ENCODE results near the gene TAAR9. TPM values are rescaled to one million over a fixed set of nuclear protein-coding genes. Genes with fewer than 3 reads are reported as not detected.

TAAR9 gene
- total and polyA plus RNA-seq, 2 donors (not counting 1 experiment from before 2014, with no cell fraction given): not detected

DNA sequence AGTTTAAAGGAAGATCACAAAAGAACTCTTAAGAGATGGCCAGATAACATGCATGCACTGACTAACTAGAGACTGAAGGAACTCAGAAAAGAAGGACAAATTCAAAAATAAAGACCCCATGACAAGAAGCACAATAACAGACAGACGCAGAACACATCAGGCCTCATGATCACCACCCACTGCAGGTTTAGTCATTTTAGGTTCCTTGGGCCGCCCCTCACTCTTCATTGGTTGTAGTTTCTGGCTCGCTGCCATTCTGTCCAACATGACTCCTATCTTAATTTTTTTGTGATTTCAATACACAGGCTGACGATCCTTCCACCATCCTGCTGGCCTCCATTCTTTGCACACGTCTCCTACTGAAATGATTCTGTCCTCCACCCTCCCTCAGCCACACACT lies 46.8 kb upstream of the TAAR9 start:
- peak overlapping the region; percentile 72 for H3K9ac ChIP-seq (ENCODE audit: low read length)
- H3K4me1 ChIP-seq (ENCODE audit: control insufficient read depth in 2 of 2, insufficient read depth in 2 of 2, low read length in 2 of 2): peaks cover 72 to 90% of the 10 kb centered on the region in 2 donors
- H3K9me3 ChIP-seq (ENCODE audit: control extremely low read depth in 1 of 3, control insufficient read depth in 2 of 3, insufficient read depth in 1 of 3, low read length in 2 of 3): peaks cover 0 to 5% (median 1%) of the 10 kb centered on the region in 3 donors
- no peak overlapping the region for H3K27ac Mint-ChIP-seq
- no peaks in the 10 kb centered on the region for H3K27me3 Mint-ChIP-seq
- peaks cover 7% of the 10 kb centered on the region for H4K20me1 ChIP-seq (ENCODE audit: control insufficient read depth, insufficient read depth, low read length, poor library complexity, severe bottlenecking)
- H3K4me3 ChIP-seq (ENCODE audit: control extremely low read depth in 1 of 5, extremely low read depth in 1 of 5, insufficient read depth in 1 of 5, low read depth in 2 of 5, low read length in 4 of 5): peak overlapping the region in 4 of 5 experiments; percentile 3 to 57 (median 56)
- H3K4me3 Mint-ChIP-seq: no peak overlapping the region
- ChIA-PET CTCF (interaction anchor here (0.7 to 6.7 kb wide), 2 partner anchors 126 to 212 kb away, joined by 3 to 45 read pairs; no protein-coding TSS in a partner anchor), POLR2A (no interaction called here)
- peaks cover under 1 to 48% of the 10 kb centered on the region in 2 experiments for H3K36me3 ChIP-seq (replicated peaks in 1 of 2; ENCODE audit: control extremely low read depth in 1 of 2, control insufficient read depth in 1 of 2, extremely low read depth in 1 of 2, insufficient read depth in 2 of 2, low read length in 1 of 2)
- peaks cover 91% of the 10 kb centered on the region for H3K79me2 ChIP-seq (ENCODE audit: control insufficient read depth, insufficient read depth, low read length)
- H3K9me3 Mint-ChIP-seq (ENCODE audit: insufficient read depth): no peaks in the 10 kb centered on the region
- no peak overlapping the region for H2AFZ ChIP-seq (ENCODE audit: insufficient read depth, low read depth, low read length, poor library complexity, severe bottlenecking)
- DNase-seq (no peak), ATAC-seq (ENCODE audit: low read depth) (peak; percentile 18)
- peaks cover 39% of the 10 kb centered on the region for H3K4me1 Mint-ChIP-seq
- intact Hi-C loops (cut with micrococcal nuclease): no loop called here
- H3K27me3 ChIP-seq (replicated peaks in 1 of 4; ENCODE audit: control extremely low read depth in 1 of 4, control insufficient read depth in 3 of 4, insufficient read depth in 4 of 4, low read length in 3 of 4): no peaks in the 10 kb centered on the region
- H3K4me2 ChIP-seq (replicated peaks; ENCODE audit: low read depth, low read length, poor library complexity, severe bottlenecking): peak overlapping the region; percentile 77
- peak overlapping the region; percentile 77 to 92 for H3K27ac ChIP-seq (ENCODE audit: low read length in 2 of 2)
- no peak for TF ChIP-seq EZH2 (IDR thresholded peaks at IDR 0.05; ENCODE audit: borderline replicate concordance, insufficient read depth, low read depth, low read length, poor library complexity, severe bottlenecking)
- TF ChIP-seq, protein P1, sequence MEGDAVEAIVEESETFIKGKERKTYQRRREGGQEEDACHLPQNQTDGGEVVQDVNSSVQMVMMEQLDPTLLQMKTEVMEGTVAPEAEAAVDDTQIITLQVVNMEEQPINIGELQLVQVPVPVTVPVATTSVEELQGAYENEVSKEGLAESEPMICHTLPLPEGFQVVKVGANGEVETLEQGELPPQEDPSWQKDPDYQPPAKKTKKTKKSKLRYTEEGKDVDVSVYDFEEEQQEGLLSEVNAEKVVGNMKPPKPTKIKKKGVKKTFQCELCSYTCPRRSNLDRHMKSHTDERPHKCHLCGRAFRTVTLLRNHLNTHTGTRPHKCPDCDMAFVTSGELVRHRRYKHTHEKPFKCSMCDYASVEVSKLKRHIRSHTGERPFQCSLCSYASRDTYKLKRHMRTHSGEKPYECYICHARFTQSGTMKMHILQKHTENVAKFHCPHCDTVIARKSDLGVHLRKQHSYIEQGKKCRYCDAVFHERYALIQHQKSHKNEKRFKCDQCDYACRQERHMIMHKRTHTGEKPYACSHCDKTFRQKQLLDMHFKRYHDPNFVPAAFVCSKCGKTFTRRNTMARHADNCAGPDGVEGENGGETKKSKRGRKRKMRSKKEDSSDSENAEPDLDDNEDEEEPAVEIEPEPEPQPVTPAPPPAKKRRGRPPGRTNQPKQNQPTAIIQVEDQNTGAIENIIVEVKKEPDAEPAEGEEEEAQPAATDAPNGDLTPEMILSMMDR (IDR thresholded peaks at IDR 0.05): no peak
- 67% methylated on average over 5 of the region's 5 CpGs for WGBS (ENCODE audit: insufficient coverage)

DNA sequence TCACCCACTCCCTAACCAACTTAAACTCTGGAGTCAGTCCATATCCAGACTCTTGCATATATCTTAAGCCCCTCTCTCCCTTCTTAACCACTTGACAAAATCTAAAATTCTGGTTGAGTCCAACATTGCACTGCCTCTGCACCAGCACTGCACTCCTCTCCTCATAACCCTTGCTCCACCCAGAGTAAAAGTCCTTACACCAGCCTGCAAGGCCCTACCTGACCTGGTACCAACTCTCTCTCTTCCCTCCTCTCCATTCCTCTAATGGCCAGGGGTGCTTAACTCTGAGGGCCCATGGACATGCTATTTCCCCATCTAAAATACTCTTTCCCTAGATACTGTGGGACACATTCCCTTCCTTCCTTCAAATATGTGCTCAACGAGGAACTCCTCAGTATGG lies 46.2 kb upstream of the TAAR9 start:
- ATAC-seq (ENCODE audit: low read depth): no peak

More for the DNA sequence above, 46.2 kb upstream of the TAAR9 start:
- Histone ChIP-seq H3K4me3 (ENCODE audit: control extremely low read depth in 1 of 5, extremely low read depth in 1 of 5, insufficient read depth in 1 of 5, low read depth in 2 of 5, low read length in 4 of 5) (peak overlapping the region in 3 of 5 experiments; percentile 3 to 57 (median 56)), H3K4me2 (replicated peaks; ENCODE audit: low read depth, low read length, poor library complexity, severe bottlenecking) (peak overlapping the region; percentile 77), H3K79me2 (ENCODE audit: control insufficient read depth, insufficient read depth, low read length) (peaks cover 91% of the 10 kb centered on the region), H3K4me1 (ENCODE audit: control insufficient read depth in 2 of 2, insufficient read depth in 2 of 2, low read length in 2 of 2) (peaks cover 78 to 92% of the 10 kb centered on the region in 2 donors), H2AFZ (ENCODE audit: insufficient read depth, low read depth, low read length, poor library complexity, severe bottlenecking) (no peak overlapping the region), H3K36me3 (replicated peaks in 1 of 2; ENCODE audit: control extremely low read depth in 1 of 2, control insufficient read depth in 1 of 2, extremely low read depth in 1 of 2, insufficient read depth in 2 of 2, low read length in 1 of 2) (peaks cover 0 to 51% of the 10 kb centered on the region in 2 experiments), H3K27me3 (replicated peaks in 1 of 4; ENCODE audit: control extremely low read depth in 1 of 4, control insufficient read depth in 3 of 4, insufficient read depth in 4 of 4, low read length in 3 of 4) (no peaks in the 10 kb centered on the region), H4K20me1 (ENCODE audit: control insufficient read depth, insufficient read depth, low read length, poor library complexity, severe bottlenecking) (peaks cover 7% of the 10 kb centered on the region), H3K9me3 (ENCODE audit: control extremely low read depth in 1 of 3, control insufficient read depth in 2 of 3, insufficient read depth in 1 of 3, low read length in 2 of 3) (peaks cover 0 to 1% (median 0%) of the 10 kb centered on the region in 3 donors), H3K27ac (ENCODE audit: low read length in 2 of 2) (peak overlapping the region; percentile 77 to 92), H3K9ac (ENCODE audit: low read length) (peak overlapping the region; percentile 72)
- POLR2A ChIA-PET: no interaction called here
- TF ChIP-seq EZH2 (IDR thresholded peaks at IDR 0.05; ENCODE audit: borderline replicate concordance, insufficient read depth, low read depth, low read length, poor library complexity, severe bottlenecking): no peak
- TF ChIP-seq, protein P1 (IDR thresholded peaks at IDR 0.05): no peak
- WGBS (ENCODE audit: insufficient coverage): 86% methylated on average over 1 of the region's 1 CpG
- intact Hi-C loops (cut with micrococcal nuclease): no loop called here
- H3K27ac Mint-ChIP-seq: no peak overlapping the region
- no peak overlapping the region for H3K4me3 Mint-ChIP-seq
- CTCF ChIA-PET: interaction anchor here (0.7 to 6.7 kb wide), 2 partner anchors 127 to 212 kb away, joined by 3 to 45 read pairs; no protein-coding TSS in a partner anchor
- H3K27me3 Mint-ChIP-seq: no peaks in the 10 kb centered on the region
- no peaks in the 10 kb centered on the region for H3K9me3 Mint-ChIP-seq (ENCODE audit: insufficient read depth)
- peaks cover 43% of the 10 kb centered on the region for H3K4me1 Mint-ChIP-seq
- no peak for DNase-seq
